Kidney epithelial cell (primary cell): ENCODE measurements around the gene FCRL1. TPM values are rescaled to one million over a fixed set of nuclear protein-coding genes. Genes with fewer than 3 reads are reported as not detected.

ENCODE experiments used
- DNase-seq: peaks from one replicate; pipeline ENCODE4 v3.0.0-alpha.2; 2010; ENCODE audit warnings: low read depth
- H3K27me3 ChIP-seq: 2 replicates; pipeline ENCODE4 v1.6.0; 2011; ENCODE audit warnings: low read length; ENCODE audit not compliant: control insufficient read depth, insufficient read depth
- H3K36me3 ChIP-seq: 2 replicates; pipeline ENCODE4 v1.5.1; 2011; ENCODE audit warnings: low read length; ENCODE audit not compliant: control insufficient read depth, insufficient read depth
- H3K4me3 ChIP-seq: 2 replicates; pipeline ENCODE4 v1.5.1; 2011; ENCODE audit warnings: low read depth, mild to moderate bottlenecking, control low read depth, low read length
- total RNA-seq: library from RNA; depleted of rRNA; stranded (reverse); fragments of >200 nt; gene quantifications from 2 replicates; pipeline ENCODE4 v1.2.3, GENCODE V29; 2015
- TF ChIP-seq, protein P1 (sequence below): IDR thresholded peaks from 2 replicates; pipeline ENCODE4 v1.5.1; 2011; ENCODE audit warnings: mild to moderate bottlenecking, moderate library complexity, low read length, control low read depth, inconsistent platforms; ENCODE audit not compliant: insufficient read depth, poor library complexity, severe bottlenecking

Gene FCRL1
- total RNA-seq, 1 donor from 2014 or later, result not detected

DNA sequence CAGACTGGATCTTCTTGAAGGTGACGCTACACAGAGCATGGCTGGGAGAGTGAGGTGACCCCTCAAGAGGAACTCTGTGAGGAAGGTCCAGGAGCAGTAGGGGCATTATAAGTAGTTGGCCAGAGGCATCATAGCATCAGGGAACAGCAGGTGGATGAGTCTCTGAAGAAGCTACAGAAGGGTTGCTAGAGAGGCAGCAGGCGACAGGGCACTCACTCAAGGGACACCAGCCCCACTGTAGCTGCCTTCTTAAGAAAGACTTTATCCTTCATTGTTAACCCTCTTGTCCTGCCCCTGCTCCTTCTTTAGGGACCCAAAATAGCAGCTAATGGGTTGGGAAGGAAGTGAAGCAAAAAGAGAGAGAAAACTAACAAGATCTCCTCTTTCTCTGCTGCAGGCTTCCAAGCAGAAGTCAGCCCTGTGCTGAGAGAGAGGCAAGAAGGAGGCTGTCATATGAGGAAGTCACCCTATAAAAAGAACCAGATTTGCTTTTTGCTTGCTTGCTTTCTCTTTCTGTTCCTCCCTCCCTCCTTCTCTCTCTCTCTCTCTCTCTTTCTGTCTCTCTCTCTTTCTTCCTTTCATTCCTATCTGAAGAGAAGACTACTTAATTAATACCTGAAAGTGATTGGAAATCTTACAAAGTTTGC is 29.4 kb upstream of the FCRL1 start:
- Histone ChIP-seq H3K36me3 (no peaks in the 10 kb centered on the region), H3K27me3 (no peaks in the 10 kb centered on the region), H3K4me3 (no peak overlapping the region)
- TF ChIP-seq, protein P1, sequence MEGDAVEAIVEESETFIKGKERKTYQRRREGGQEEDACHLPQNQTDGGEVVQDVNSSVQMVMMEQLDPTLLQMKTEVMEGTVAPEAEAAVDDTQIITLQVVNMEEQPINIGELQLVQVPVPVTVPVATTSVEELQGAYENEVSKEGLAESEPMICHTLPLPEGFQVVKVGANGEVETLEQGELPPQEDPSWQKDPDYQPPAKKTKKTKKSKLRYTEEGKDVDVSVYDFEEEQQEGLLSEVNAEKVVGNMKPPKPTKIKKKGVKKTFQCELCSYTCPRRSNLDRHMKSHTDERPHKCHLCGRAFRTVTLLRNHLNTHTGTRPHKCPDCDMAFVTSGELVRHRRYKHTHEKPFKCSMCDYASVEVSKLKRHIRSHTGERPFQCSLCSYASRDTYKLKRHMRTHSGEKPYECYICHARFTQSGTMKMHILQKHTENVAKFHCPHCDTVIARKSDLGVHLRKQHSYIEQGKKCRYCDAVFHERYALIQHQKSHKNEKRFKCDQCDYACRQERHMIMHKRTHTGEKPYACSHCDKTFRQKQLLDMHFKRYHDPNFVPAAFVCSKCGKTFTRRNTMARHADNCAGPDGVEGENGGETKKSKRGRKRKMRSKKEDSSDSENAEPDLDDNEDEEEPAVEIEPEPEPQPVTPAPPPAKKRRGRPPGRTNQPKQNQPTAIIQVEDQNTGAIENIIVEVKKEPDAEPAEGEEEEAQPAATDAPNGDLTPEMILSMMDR, result no peak
- DNase-seq, result no peak

DNA sequence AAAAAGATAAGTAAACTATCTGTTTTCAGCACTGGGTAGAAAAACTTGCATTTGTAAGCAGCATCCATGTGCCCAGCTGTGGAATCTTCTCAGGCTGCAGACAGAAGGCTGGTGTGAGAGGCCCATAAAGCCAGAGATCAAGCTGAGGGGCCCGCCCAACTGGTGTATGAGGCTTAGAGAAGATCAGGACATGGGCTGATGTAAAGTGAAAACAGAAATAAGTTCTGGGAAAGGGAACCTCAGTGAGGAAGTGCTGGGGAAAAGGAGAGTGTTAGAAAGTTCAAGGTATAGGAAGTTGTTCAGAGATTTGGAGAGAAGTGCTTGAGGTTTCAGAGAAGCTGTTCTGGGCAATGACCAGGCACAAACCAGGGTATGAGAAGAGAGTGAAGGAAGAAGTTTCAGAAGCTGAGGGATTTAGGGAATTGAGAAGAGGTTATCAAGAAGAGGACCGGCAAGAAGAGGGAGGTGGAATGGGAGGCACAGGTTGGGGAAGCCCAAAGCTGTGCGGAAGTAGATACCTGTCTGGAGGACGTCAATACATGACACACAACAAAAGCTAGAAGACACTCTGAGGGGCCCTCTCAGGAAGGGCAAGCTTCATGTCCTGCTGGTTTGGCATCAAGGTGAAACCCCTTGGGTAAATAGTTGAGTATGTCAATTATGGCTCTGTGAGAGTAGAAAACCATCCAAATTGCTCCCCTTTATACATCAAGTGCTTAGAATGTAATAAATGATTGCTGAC is 24.3 kb upstream of the FCRL1 start:
- Histone ChIP-seq H3K4me3 (no peak overlapping the region), H3K27me3 (peaks cover 2% of the 10 kb centered on the region), H3K36me3 (no peaks in the 10 kb centered on the region)
- TF ChIP-seq, protein P1, result no peak
- DNase-seq, result no peak

DNA sequence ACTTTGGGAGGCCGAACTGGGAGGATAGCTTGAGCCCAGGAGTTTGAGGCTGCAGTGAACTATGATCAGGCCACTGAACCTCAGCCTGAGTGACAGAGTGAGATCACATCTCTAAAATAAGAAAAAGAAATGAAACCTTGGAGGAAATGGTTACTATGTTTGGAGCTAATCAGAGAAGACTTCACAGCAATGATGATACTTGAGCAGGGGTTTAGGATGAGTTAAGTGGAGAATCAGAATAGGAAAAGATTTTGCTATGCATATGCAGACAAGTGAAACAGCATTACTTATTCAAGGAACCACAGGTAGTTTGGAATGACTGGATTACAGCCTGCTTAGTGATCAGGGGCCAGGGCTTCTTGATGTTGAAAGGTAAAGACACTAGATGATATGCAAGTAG is 23.0 kb upstream of the FCRL1 start:
- H3K4me3 ChIP-seq, result no peak overlapping the region
- DNase-seq, result no peak
- no peaks in the 10 kb centered on the region for H3K36me3 ChIP-seq
- TF ChIP-seq, protein P1, result no peak
- H3K27me3 ChIP-seq, result peaks cover 2% of the 10 kb centered on the region

DNA sequence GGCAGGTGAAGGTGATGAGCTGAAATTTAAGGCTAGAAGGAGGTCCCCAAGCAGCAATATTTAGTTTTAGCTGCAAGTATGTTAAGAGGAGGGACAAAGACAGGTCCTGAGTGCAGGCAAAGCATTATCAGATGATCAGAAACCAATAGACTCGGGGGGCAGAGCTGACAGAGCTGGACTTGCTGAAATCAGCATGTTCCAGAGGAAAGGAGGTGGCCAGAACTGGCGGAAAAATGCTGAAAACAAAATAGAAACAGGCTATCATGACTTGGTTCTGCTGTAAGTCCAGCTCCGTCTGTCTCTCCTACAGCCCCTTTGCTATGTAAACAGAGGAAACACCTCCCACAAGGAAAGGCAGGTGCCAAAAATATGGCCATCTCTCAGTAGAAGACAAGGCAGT is 21.8 kb upstream of the FCRL1 start, which contains the start of gene CD5L:
TSS of gene CD5L (minus strand) at position 101 of the 400 bp plus-strand sequence. CDS start 107 bp downstream, outside the sequence.
- H3K36me3 ChIP-seq, result no peaks in the 10 kb centered on the region
- no peak within 1 kb of the TSS for H3K4me3 ChIP-seq
- TF ChIP-seq, protein P1, result no peak
- DNase-seq, result no peak
- peaks cover 2% of the 10 kb centered on the region for H3K27me3 ChIP-seq

DNA sequence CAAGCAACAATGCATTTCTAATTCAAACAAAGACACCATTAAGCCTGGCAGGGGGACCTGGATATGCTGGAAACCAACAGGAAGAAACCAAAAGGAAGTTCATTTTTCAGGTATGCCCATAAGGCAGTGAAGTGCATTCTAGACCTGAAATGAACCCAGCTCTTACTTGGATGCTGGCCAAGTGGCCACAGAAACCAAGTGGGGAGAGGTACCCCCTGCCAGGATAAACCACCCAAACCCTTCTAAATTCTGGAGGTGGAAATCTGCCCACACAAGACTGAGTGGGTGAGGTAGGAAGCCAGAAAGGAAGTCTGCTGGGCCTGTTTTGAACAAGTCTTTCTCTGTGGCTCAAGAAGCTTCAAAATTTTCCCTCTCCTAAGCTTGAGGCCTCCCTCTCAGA is 19.0 kb upstream of the FCRL1 start:
- Histone ChIP-seq H3K36me3 (no peaks in the 10 kb centered on the region), H3K27me3 (peaks cover 2% of the 10 kb centered on the region), H3K4me3 (no peak overlapping the region)
- TF ChIP-seq, protein P1, result no peak
- no peak for DNase-seq

DNA sequence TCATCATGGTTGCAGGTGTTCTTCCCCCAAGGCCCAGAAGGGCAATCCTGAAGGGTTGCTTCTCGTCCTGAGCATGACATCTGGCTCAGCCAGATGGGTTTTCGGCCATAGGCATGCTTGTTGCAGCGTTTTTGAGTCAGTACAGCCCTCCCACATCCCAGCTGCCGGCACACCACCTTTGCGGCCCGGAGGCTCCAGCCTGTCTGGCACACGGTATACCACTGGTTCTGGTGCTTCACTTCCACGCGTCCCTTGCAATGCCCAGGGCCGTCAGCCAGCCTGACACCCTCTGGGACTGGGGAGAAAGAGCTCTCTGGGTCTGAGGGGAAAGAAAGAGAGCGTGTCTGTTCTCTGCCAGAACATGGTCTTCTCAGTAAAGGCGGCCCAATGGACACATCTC is 14.5 kb upstream of the FCRL1 start:
- H3K4me3 ChIP-seq, result no peak overlapping the region
- DNase-seq, result no peak
- TF ChIP-seq, protein P1, result no peak
- no peaks in the 10 kb centered on the region for H3K36me3 ChIP-seq
- H3K27me3 ChIP-seq, result no peaks in the 10 kb centered on the region
